HEK293 (cell line): ENCODE data around the gene IMMP2L.

ENCODE experiments used
- CTCF ChIA-PET: fragments of 350-600 bp; formaldehyde crosslinking; extraction: SDS; loops from one replicate; lab custom pipeline; 2021; ENCODE audit warnings: antibody characterized with exemption; lab: Yijun Ruan, JAX
- POLR2A ChIA-PET: fragments of 300-600 bp; formaldehyde crosslinking; extraction: SDS; loops from one replicate; lab custom pipeline; 2020; ENCODE audit warnings: antibody characterized with exemption, inconsistent platforms; lab: Yijun Ruan, JAX
- H3K27ac ChIP-seq: fragments of 200-500 bp; sonication (Bioruptor generic); 2 replicates; pipeline ENCODE4 v1.5.1; 2014; ENCODE audit warnings: low read depth, low read length, control low read depth, inconsistent platforms; ENCODE audit errors: extremely low read depth
- H3K36me3 ChIP-seq, 2 experiments: fragments of 200-500 bp in 1 of 2; sonication (Bioruptor generic) in 1 of 2; 1 replicate in 1 of 2; 2 replicates in 1 of 2; pipeline ENCODE4 v1.5.1; 2014 to 2017; ENCODE audit warnings: inconsistent platforms in 2 of 2, low read length in 2 of 2; ENCODE audit not compliant: control insufficient read depth in 2 of 2, insufficient read depth in 1 of 2
- H3K4me1 ChIP-seq: fragments of 200-500 bp; sonication (Bioruptor generic); 2 replicates; pipeline ENCODE4 v1.5.1; 2014; ENCODE audit warnings: mild to moderate bottlenecking, low read length, inconsistent platforms; ENCODE audit not compliant: control insufficient read depth, insufficient read depth
- H3K4me3 ChIP-seq: 2 replicates; pipeline ENCODE4 v1.5.1; 2011; ENCODE audit warnings: low read depth, mild to moderate bottlenecking, control low read depth, low read length, moderate library complexity
- H3K9me3 ChIP-seq: fragments of 200-500 bp; sonication (Bioruptor generic); 2 replicates; pipeline ENCODE4 v1.5.1; 2014; ENCODE audit warnings: low read depth, low read length, inconsistent platforms; ENCODE audit not compliant: control insufficient read depth, insufficient read depth
- EGR2 ChIP-seq: fragments of 450-650 bp; formaldehyde crosslinking; IDR thresholded peaks from 2 replicates; pipeline ENCODE4 v1.5.1; 2016; ENCODE audit warnings: low read depth, missing biosample characterization, missing genetic modification characterization
- FEZF1 ChIP-seq: fragments of 450-650 bp; formaldehyde crosslinking; IDR thresholded peaks from 2 replicates; pipeline ENCODE4 v1.5.1; 2016; ENCODE audit warnings: missing biosample characterization, missing genetic modification characterization
- HIC1 ChIP-seq: fragments of 450-650 bp; formaldehyde crosslinking; IDR thresholded peaks from 2 replicates; pipeline ENCODE4 v1.5.1; 2016; ENCODE audit warnings: missing biosample characterization, missing genetic modification characterization
- HOXA7 ChIP-seq: sonication (generic); formaldehyde crosslinking; IDR thresholded peaks from 2 replicates; pipeline ENCODE4 v1.8.1; 2022; ENCODE audit warnings: missing genetic modification reagents, borderline replicate concordance
- KLF16 ChIP-seq: fragments of 450-650 bp; formaldehyde crosslinking; IDR thresholded peaks from 2 replicates; pipeline ENCODE4 v1.5.1; 2017; ENCODE audit warnings: missing biosample characterization, missing genetic modification characterization
- MEIS1 ChIP-seq: sonication (generic); formaldehyde crosslinking; IDR thresholded peaks from 2 replicates; pipeline ENCODE4 v1.8.1; 2022; ENCODE audit warnings: missing genetic modification reagents, mild to moderate bottlenecking, borderline replicate concordance
- MYNN ChIP-seq: fragments of 450-650 bp; formaldehyde crosslinking; IDR thresholded peaks from 2 replicates; pipeline ENCODE4 v1.5.1; 2016; ENCODE audit warnings: missing biosample characterization, missing genetic modification characterization, borderline replicate concordance
- SP7 ChIP-seq: fragments of 450-650 bp; formaldehyde crosslinking; IDR thresholded peaks from 2 replicates; pipeline ENCODE4 v1.5.1; 2016; ENCODE audit warnings: missing biosample characterization, missing genetic modification characterization
- TCF7L2 ChIP-seq: IDR thresholded peaks from 2 replicates; pipeline ENCODE4 v1.6.1; 2011; ENCODE audit warnings: low read depth, mild to moderate bottlenecking, inconsistent platforms, low read length, moderate library complexity, borderline replicate concordance
- TRIM28 ChIP-seq: IDR thresholded peaks from 2 replicates; pipeline ENCODE4 v1.6.1; 2011; ENCODE audit warnings: low read length, control low read depth, borderline replicate concordance
- YY2 ChIP-seq: fragments of 450-650 bp; formaldehyde crosslinking; IDR thresholded peaks from 2 replicates; pipeline ENCODE4 v1.5.1; 2016; ENCODE audit warnings: missing biosample characterization, missing genetic modification characterization
- ZBTB7A ChIP-seq: fragments of 450-650 bp; formaldehyde crosslinking; IDR thresholded peaks from 2 replicates; pipeline ENCODE4 v1.5.1; 2016; ENCODE audit warnings: low read depth, missing biosample characterization, missing genetic modification characterization
- ZEB2 ChIP-seq: fragments of 450-650 bp; formaldehyde crosslinking; IDR thresholded peaks from 2 replicates; pipeline ENCODE4 v1.5.1; 2016; ENCODE audit warnings: missing biosample characterization, missing genetic modification characterization
- ZNF16 ChIP-seq: fragments of 450-650 bp; formaldehyde crosslinking; IDR thresholded peaks from 2 replicates; pipeline ENCODE4 v1.5.1; 2016; ENCODE audit warnings: low read depth, missing biosample characterization, missing genetic modification characterization
- ZNF223 ChIP-seq: fragments of 450-650 bp; formaldehyde crosslinking; IDR thresholded peaks from 2 replicates; pipeline ENCODE4 v1.5.1; 2016; ENCODE audit warnings: missing biosample characterization, missing genetic modification characterization
- ZNF24 ChIP-seq: fragments of 450-650 bp; formaldehyde crosslinking; IDR thresholded peaks from 2 replicates; pipeline ENCODE4 v1.5.1; 2016; ENCODE audit warnings: missing biosample characterization, missing genetic modification characterization
- ZNF248 ChIP-seq: fragments of 450-650 bp; formaldehyde crosslinking; IDR thresholded peaks from 2 replicates; pipeline ENCODE4 v1.5.1; 2017; ENCODE audit warnings: missing biosample characterization, missing genetic modification characterization
- ZNF26 ChIP-seq: fragments of 450-650 bp; formaldehyde crosslinking; IDR thresholded peaks from 2 replicates; pipeline ENCODE4 v1.5.1; 2016; ENCODE audit warnings: missing biosample characterization, missing genetic modification characterization
- ZNF311 ChIP-seq: fragments of 450-650 bp; formaldehyde crosslinking; IDR thresholded peaks from 2 replicates; pipeline ENCODE4 v1.5.1; 2017; ENCODE audit warnings: missing biosample characterization, missing genetic modification characterization, borderline replicate concordance
- ZNF324 ChIP-seq: fragments of 450-650 bp; formaldehyde crosslinking; IDR thresholded peaks from 2 replicates; pipeline ENCODE4 v1.5.1; 2016; ENCODE audit warnings: missing biosample characterization, missing genetic modification characterization
- ZNF335 ChIP-seq: fragments of 450-650 bp; formaldehyde crosslinking; conservative IDR thresholded peaks from 2 replicates; pipeline ENCODE4 v1.5.1; 2016; ENCODE audit warnings: missing biosample characterization, missing genetic modification characterization
- ZNF391 ChIP-seq: fragments of 450-650 bp; formaldehyde crosslinking; IDR thresholded peaks from 2 replicates; pipeline ENCODE4 v1.5.1; 2016; ENCODE audit warnings: low read depth, missing biosample characterization, missing genetic modification characterization, borderline replicate concordance
- ZNF394 ChIP-seq: fragments of 450-650 bp; formaldehyde crosslinking; IDR thresholded peaks from 2 replicates; pipeline ENCODE4 v1.5.1; 2016; ENCODE audit warnings: missing biosample characterization, missing genetic modification characterization, mild to moderate bottlenecking, moderate library complexity, borderline replicate concordance
- ZNF433 ChIP-seq: fragments of 450-650 bp; formaldehyde crosslinking; IDR thresholded peaks from 2 replicates; pipeline ENCODE4 v1.5.1; 2016; ENCODE audit warnings: missing biosample characterization, missing genetic modification characterization, low read depth
- ZNF510 ChIP-seq: fragments of 450-650 bp; formaldehyde crosslinking; IDR thresholded peaks from 2 replicates; pipeline ENCODE4 v1.5.1; 2018; ENCODE audit warnings: mild to moderate bottlenecking, missing genetic modification characterization, missing biosample characterization; ENCODE audit not compliant: insufficient replicate concordance
- ZNF548 ChIP-seq: fragments of 450-650 bp; formaldehyde crosslinking; IDR thresholded peaks from 2 replicates; pipeline ENCODE4 v1.5.1; 2016; ENCODE audit warnings: missing biosample characterization, missing genetic modification characterization
- ZNF558 ChIP-seq: fragments of 450-650 bp; formaldehyde crosslinking; IDR thresholded peaks from 2 replicates; pipeline ENCODE4 v1.5.1; 2016; ENCODE audit warnings: missing biosample characterization, missing genetic modification characterization
- ZNF785 ChIP-seq: fragments of 450-650 bp; formaldehyde crosslinking; IDR thresholded peaks from 2 replicates; pipeline ENCODE4 v1.5.1; 2016; ENCODE audit warnings: missing biosample characterization, missing genetic modification characterization
- ZNF792 ChIP-seq: fragments of 450-650 bp; formaldehyde crosslinking; IDR thresholded peaks from 2 replicates; pipeline ENCODE4 v1.5.1; 2016; ENCODE audit warnings: missing biosample characterization, missing genetic modification characterization
- ZNF843 ChIP-seq: fragments of 450-650 bp; formaldehyde crosslinking; IDR thresholded peaks from 2 replicates; pipeline ENCODE4 v1.5.1; 2016; ENCODE audit warnings: missing biosample characterization, missing genetic modification characterization
- ZXDB ChIP-seq: fragments of 450-650 bp; formaldehyde crosslinking; IDR thresholded peaks from 2 replicates; pipeline ENCODE4 v1.5.1; 2016; ENCODE audit warnings: missing biosample characterization, missing genetic modification characterization
- TF ChIP-seq, protein P1 (sequence below): fragments of 450-650 bp; formaldehyde crosslinking; IDR thresholded peaks from 2 replicates; pipeline ENCODE4 v1.5.1; 2016; ENCODE audit warnings: missing biosample characterization, missing genetic modification characterization
- TF ChIP-seq, protein P2 (sequence below): fragments of 450-650 bp; formaldehyde crosslinking; IDR thresholded peaks from 2 replicates; pipeline ENCODE4 v1.5.1; 2017; ENCODE audit warnings: missing biosample characterization, missing genetic modification characterization

Gene IMMP2L

GRCh38 chr7:111529507-111530355 is 32.6 kb downstream of the IMMP2L start:
- ChIA-PET CTCF (no interaction called here), POLR2A (no interaction called here)
- no peak overlapping the region for H3K27ac ChIP-seq
- no peak for TF ChIP-seq HOXA7
- no peak for TF ChIP-seq ZNF324 (tag by site-specific recombination)
- no peak for TF ChIP-seq ZNF391 (tag by site-specific recombination)
- peak; percentile 73 for TF ChIP-seq FEZF1
- TF ChIP-seq MEIS1 (CRISPR knock-in tag) = no peak
- no peak for TF ChIP-seq MYNN (tag by site-specific recombination)
- 0 out of 2 replicates have a peak, but pooled peaks have one; percentile 47 for TF ChIP-seq KLF16
- no peak for TF ChIP-seq ZEB2 (tag by site-specific recombination)
- TF ChIP-seq, protein P1, sequence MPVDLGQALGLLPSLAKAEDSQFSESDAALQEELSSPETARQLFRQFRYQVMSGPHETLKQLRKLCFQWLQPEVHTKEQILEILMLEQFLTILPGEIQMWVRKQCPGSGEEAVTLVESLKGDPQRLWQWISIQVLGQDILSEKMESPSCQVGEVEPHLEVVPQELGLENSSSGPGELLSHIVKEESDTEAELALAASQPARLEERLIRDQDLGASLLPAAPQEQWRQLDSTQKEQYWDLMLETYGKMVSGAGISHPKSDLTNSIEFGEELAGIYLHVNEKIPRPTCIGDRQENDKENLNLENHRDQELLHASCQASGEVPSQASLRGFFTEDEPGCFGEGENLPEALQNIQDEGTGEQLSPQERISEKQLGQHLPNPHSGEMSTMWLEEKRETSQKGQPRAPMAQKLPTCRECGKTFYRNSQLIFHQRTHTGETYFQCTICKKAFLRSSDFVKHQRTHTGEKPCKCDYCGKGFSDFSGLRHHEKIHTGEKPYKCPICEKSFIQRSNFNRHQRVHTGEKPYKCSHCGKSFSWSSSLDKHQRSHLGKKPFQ (tag by site-specific recombination) = no peak
- TF ChIP-seq ZNF335 (tag by site-specific recombination) = no peak
- TF ChIP-seq ZNF394 (tag by site-specific recombination) = no peak
- TF ChIP-seq ZXDB (tag by site-specific recombination) = 0 out of 2 replicates have a peak, but pooled peaks have one; percentile 20
- no peak for TF ChIP-seq ZNF16 (tag by site-specific recombination)
- no peak for TF ChIP-seq ZNF433 (tag by site-specific recombination)
- TF ChIP-seq SP7 = no peak
- TF ChIP-seq ZNF24 = no peak
- TF ChIP-seq ZNF558 (tag by site-specific recombination) = no peak
- TF ChIP-seq HIC1 (tag by site-specific recombination) = no peak
- TF ChIP-seq ZNF548 = no peak
- TF ChIP-seq ZNF223 (tag by site-specific recombination) = no peak
- TF ChIP-seq, protein P2, sequence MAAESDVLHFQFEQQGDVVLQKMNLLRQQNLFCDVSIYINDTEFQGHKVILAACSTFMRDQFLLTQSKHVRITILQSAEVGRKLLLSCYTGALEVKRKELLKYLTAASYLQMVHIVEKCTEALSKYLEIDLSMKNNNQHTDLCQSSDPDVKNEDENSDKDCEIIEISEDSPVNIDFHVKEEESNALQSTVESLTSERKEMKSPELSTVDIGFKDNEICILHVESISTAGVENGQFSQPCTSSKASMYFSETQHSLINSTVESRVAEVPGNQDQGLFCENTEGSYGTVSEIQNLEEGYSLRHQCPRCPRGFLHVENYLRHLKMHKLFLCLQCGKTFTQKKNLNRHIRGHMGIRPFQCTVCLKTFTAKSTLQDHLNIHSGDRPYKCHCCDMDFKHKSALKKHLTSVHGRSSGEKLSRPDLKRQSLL (tag by site-specific recombination) = no peak
- TF ChIP-seq ZNF26 (tag by site-specific recombination) = no peak
- no peak for TF ChIP-seq ZNF510 (tag by site-specific recombination)
- no peak for TF ChIP-seq ZNF248 (tag by site-specific recombination)
- no peak for TF ChIP-seq YY2 (tag by site-specific recombination)
- TF ChIP-seq TRIM28 = no peak
- no peak for TF ChIP-seq ZBTB7A (tag by site-specific recombination)
- no peak for TF ChIP-seq TCF7L2
- peak; percentile 58; the same call in 1 of the 2 replicates for TF ChIP-seq ZNF843 (tag by site-specific recombination)
- no peak for TF ChIP-seq ZNF792 (tag by site-specific recombination)
- no peak for TF ChIP-seq EGR2 (tag by site-specific recombination)
- no peak for TF ChIP-seq ZNF785 (tag by site-specific recombination)
- no peak for TF ChIP-seq ZNF311 (tag by site-specific recombination)

More at GRCh38 chr7:111529507-111530355, 32.6 kb downstream of the IMMP2L start:
- H3K9me3 ChIP-seq = no peaks in the 10 kb centered on the region
- no peaks in the 10 kb centered on the region for H3K36me3 ChIP-seq
- H3K4me1 ChIP-seq = 0 out of 2 replicates have a peak, but pooled peaks cover 2% of the 10 kb centered on the region
- no peak overlapping the region for H3K4me3 ChIP-seq
